Astrocyte (in vitro differentiated cells and primary cell): ENCODE measurements around the gene KRTAP4-8.

Experiments
- EZH2 ChIP-seq: IDR thresholded peaks from 2 replicates; pipeline ENCODE4 v1.6.1; 2012; ENCODE audit warnings: mild to moderate bottlenecking, low read length, inconsistent platforms; ENCODE audit not compliant: insufficient read depth
- TF ChIP-seq, protein P1 (sequence below): IDR thresholded peaks from 2 replicates; pipeline ENCODE4 v1.5.1; 2011; ENCODE audit warnings: low read depth, mild to moderate bottlenecking, inconsistent platforms, low read length, moderate library complexity; ENCODE audit not compliant: insufficient read depth

DNA sequence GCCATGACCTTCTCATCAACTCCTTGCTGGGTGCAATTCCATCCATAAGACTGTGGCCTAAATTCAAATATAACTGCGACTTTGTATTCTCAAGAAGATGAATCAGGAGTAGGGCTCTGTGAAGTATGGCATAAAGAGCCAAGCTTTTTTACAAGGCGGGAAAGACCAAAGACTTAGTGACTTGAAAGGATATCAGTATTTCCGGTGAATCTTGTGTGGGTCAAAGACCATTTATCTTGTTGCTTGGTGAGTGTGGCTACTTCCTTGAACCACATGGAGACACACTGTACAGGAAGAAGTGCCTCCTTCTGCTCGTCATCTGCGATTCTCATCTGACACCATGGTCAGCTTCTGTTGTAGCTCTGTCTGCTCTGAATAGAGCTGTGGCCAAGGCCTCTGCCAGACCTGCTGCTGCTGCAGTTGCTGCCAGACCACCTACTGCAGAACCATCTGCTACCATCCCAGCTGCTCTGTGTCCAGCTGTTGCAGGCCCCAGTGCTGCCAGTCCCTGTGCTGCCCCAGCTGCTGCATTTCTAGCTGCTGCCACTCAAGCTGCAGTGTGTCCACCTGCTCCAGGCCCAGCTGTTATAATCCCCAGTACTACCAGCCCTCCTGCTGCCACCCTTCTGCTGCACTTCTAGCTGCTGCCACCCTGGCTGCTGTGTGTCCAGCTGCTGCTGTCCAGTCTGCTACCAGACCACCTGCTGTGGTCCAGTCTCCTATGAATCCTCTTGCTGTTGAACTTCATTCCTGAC is 26.2 kb downstream of the KRTAP4-8 start:
- TF ChIP-seq, protein P1, sequence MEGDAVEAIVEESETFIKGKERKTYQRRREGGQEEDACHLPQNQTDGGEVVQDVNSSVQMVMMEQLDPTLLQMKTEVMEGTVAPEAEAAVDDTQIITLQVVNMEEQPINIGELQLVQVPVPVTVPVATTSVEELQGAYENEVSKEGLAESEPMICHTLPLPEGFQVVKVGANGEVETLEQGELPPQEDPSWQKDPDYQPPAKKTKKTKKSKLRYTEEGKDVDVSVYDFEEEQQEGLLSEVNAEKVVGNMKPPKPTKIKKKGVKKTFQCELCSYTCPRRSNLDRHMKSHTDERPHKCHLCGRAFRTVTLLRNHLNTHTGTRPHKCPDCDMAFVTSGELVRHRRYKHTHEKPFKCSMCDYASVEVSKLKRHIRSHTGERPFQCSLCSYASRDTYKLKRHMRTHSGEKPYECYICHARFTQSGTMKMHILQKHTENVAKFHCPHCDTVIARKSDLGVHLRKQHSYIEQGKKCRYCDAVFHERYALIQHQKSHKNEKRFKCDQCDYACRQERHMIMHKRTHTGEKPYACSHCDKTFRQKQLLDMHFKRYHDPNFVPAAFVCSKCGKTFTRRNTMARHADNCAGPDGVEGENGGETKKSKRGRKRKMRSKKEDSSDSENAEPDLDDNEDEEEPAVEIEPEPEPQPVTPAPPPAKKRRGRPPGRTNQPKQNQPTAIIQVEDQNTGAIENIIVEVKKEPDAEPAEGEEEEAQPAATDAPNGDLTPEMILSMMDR, result no peak
- TF ChIP-seq EZH2, result no peak
